Common myeloid progenitor, CD34-positive (primary cell): Measurements from ENCODE around the gene SLC41A1.

Experiments
- CTCF ChIA-PET: fragments of 350-600 bp; sonication (Branson Sonifier 250); formaldehyde crosslinking; loops from one replicate; lab custom pipeline; 2021; ENCODE audit warnings: antibody characterized with exemption; lab: Charles Lee
- POLR2A ChIA-PET: fragments of 350-600 bp; sonication (Branson Sonifier 250); formaldehyde crosslinking; loops from one replicate; lab custom pipeline; 2021; ENCODE audit warnings: antibody characterized with exemption; lab: Charles Lee
- DNase-seq, 3 donors: peaks; one replicate each; pipeline versions ENCODE4 v3.0.0 to v3.0.0-alpha.2; 2013
- H3K27ac ChIP-seq, 2 experiments: 1 replicate in 1 of 2; 2 replicates in 1 of 2; pipeline ENCODE4 v1.7.0; 2013; ENCODE audit warnings: inconsistent platforms in 2 of 2, low read length in 2 of 2, mild to moderate bottlenecking in 2 of 2, low read depth in 1 of 2, moderate library complexity in 1 of 2; ENCODE audit not compliant: severe bottlenecking in 2 of 2, insufficient read depth in 1 of 2, poor library complexity in 1 of 2
- H3K27me3 ChIP-seq, 5 experiments: replicated peaks in 2 of 5; 1 replicate in 3 of 5; 2 replicates in 2 of 5; pipeline versions ENCODE4 v1.6.1 to v1.7.0; 2013; ENCODE audit warnings: low read length in 4 of 5, mild to moderate bottlenecking in 2 of 5, moderate library complexity in 2 of 5, inconsistent platforms in 1 of 5; ENCODE audit not compliant: insufficient read depth in 5 of 5, control insufficient read depth in 4 of 5
- H3K36me3 ChIP-seq, 4 experiments: 1 replicate in 2 of 4; 2 replicates in 2 of 4; pipeline versions ENCODE4 v1.6.1 to v1.7.0; 2013; ENCODE audit warnings: low read length in 3 of 4, control low read depth in 1 of 4, mild to moderate bottlenecking in 1 of 4; ENCODE audit not compliant: control insufficient read depth in 4 of 4, insufficient read depth in 4 of 4
- H3K4me1 ChIP-seq, 4 experiments: 1 replicate in 3 of 4; 2 replicates in 1 of 4; pipeline versions ENCODE4 v1.6.1 to v1.7.1; 2013; ENCODE audit warnings: low read length in 3 of 4, mild to moderate bottlenecking in 3 of 4, control low read depth in 1 of 4, inconsistent platforms in 1 of 4, moderate library complexity in 1 of 4; ENCODE audit not compliant: control insufficient read depth in 4 of 4, insufficient read depth in 4 of 4; ENCODE audit errors: control extremely low read depth in 1 of 4
- H3K4me3 ChIP-seq, 7 experiments: 1 replicate in 4 of 7; 2 replicates in 3 of 7; pipeline versions ENCODE4 v1.5.1 to v1.7.0; 2013; ENCODE audit warnings: mild to moderate bottlenecking in 7 of 7, low read length in 6 of 7, moderate library complexity in 6 of 7, inconsistent platforms in 2 of 7, low read depth in 2 of 7, control low read depth in 1 of 7; ENCODE audit not compliant: insufficient read depth in 4 of 7, control insufficient read depth in 1 of 7; ENCODE audit errors: extremely low read depth in 1 of 7
- H3K9me3 ChIP-seq, 5 experiments: 1 replicate in 4 of 5; 2 replicates in 1 of 5; pipeline versions ENCODE4 v1.6.1 to v1.7.1; 2013; ENCODE audit warnings: low read length in 4 of 5, mild to moderate bottlenecking in 2 of 5, inconsistent platforms in 1 of 5, low read depth in 1 of 5, moderate library complexity in 1 of 5; ENCODE audit not compliant: control insufficient read depth in 4 of 5, insufficient read depth in 2 of 5; ENCODE audit errors: control extremely low read depth in 1 of 5
- WGBS: methylation state at CpG from one replicate; pipeline ENCODE4 v1.1.5; 2013; ENCODE audit not compliant: insufficient coverage; 5-methylcytosine and 5-hydroxymethylcytosine counted together

The SLC41A1 gene

GRCh38 chr1:205851993-205852392, 39.0 kb upstream of the SLC41A1 start:
- Histone ChIP-seq H3K27ac (no peak overlapping the region), H3K9me3 (peaks cover 0 to 16% (median 2%) of the 10 kb centered on the region in 5 experiments), H3K4me3 (no peak overlapping the region), H3K36me3 (no peaks in the 10 kb centered on the region), H3K4me1 (peaks cover 0 to 9% (median 3%) of the 10 kb centered on the region in 4 experiments), H3K27me3 (no peaks in the 10 kb centered on the region)
- POLR2A ChIA-PET: no interaction called here
- CTCF ChIA-PET: interaction anchor here (0.7 to 1.1 kb wide), 2 partner anchors 10 to 12 kb away, joined by 3 read pairs; no protein-coding TSS in a partner anchor
- DNase-seq: no peak
- WGBS: no CpG with 5 or more reads among the region's 4 CpGs

- no peaks in the 10 kb centered on the region for H3K36me3 ChIP-seq
- peak; percentile 92 to 94 (median 93) for DNase-seq
- peaks cover 0 to 9% (median 3%) of the 10 kb centered on the region in 4 experiments for H3K4me1 ChIP-seq
- peak within 1 kb of the TSS in 6 of 7 experiments; percentile 26 to 72 (median 58) for H3K4me3 ChIP-seq
- peak within 1 kb of the TSS in 1 of 2 experiments; percentile 23 for H3K27ac ChIP-seq
- no peaks in the 10 kb centered on the region for H3K27me3 ChIP-seq
- ChIA-PET POLR2A (interaction anchor here (0.7 kb wide), 1 partner anchor 10 kb away, joined by 3 read pairs; no protein-coding TSS in a partner anchor), CTCF (interaction anchor here (1.0 to 2.5 kb wide), 3 partner anchors 22 to 56 kb away, joined by 3 to 5 read pairs (median 3); no protein-coding TSS in a partner anchor)
- WGBS: 61% methylated on average over 33 of the region's 39 CpGs
- peaks cover 0 to 6% (median 0%) of the 10 kb centered on the region in 5 experiments for H3K9me3 ChIP-seq
Measured at GRCh38 chr1:205849619-205850355, 36.8 kb upstream of the SLC41A1 start, which contains the start of gene PM20D1. TSS of gene PM20D1 (minus strand) at chr1:205850132. CDS start at chr1:205850072, 60 bp downstream.

GRCh38 chr1:205843036-205843859, 30.2 kb upstream of the SLC41A1 start:
- H3K9me3 ChIP-seq: no peaks in the 10 kb centered on the region
- 93% methylated on average over 2 of the region's 3 CpGs for WGBS
- H3K27me3 ChIP-seq: no peaks in the 10 kb centered on the region
- ChIA-PET CTCF (interaction anchor here (1.6 kb wide), 1 partner anchor 64 kb away, joined by 5 read pairs; no protein-coding TSS in a partner anchor), POLR2A (no interaction called here)
- H3K4me3 ChIP-seq: no peak overlapping the region
- peaks cover 0 to 13% (median 12%) of the 10 kb centered on the region in 4 experiments for H3K4me1 ChIP-seq
- H3K36me3 ChIP-seq: no peaks in the 10 kb centered on the region
- no peak for DNase-seq
- H3K27ac ChIP-seq: no peak overlapping the region

GRCh38 chr1:205842229-205842628, 29.2 kb upstream of the SLC41A1 start:
- Histone ChIP-seq H3K4me1 (peaks cover 0 to 13% (median 12%) of the 10 kb centered on the region in 4 experiments), H3K27ac (no peak overlapping the region), H3K9me3 (no peaks in the 10 kb centered on the region), H3K27me3 (no peaks in the 10 kb centered on the region), H3K36me3 (no peaks in the 10 kb centered on the region), H3K4me3 (no peak overlapping the region)
- CTCF ChIA-PET: interaction anchor here (0.8 to 1.6 kb wide), 3 partner anchors 9 to 65 kb away, joined by 3 to 5 read pairs (median 3); no protein-coding TSS in a partner anchor
- POLR2A ChIA-PET: no interaction called here
- WGBS: 100% methylated on average over 2 of the region's 2 CpGs
- DNase-seq: no peak

- Histone ChIP-seq H3K9me3 (no peaks in the 10 kb centered on the region), H3K4me3 (no peak overlapping the region), H3K27me3 (no peaks in the 10 kb centered on the region), H3K27ac (no peak overlapping the region), H3K4me1 (peaks cover 0 to 13% (median 12%) of the 10 kb centered on the region in 4 experiments), H3K36me3 (no peaks in the 10 kb centered on the region)
- ChIA-PET CTCF (no interaction called here), POLR2A (interaction anchor here (1.0 kb wide), 1 partner anchor 9 kb away, joined by 3 read pairs; the partner anchor contains the start of gene PM20D1)
- 68% methylated on average over 3 of the region's 4 CpGs for WGBS
- peak in 2 of 3 donors; percentile 58 to 68 for DNase-seq
Measured at GRCh38 chr1:205840146-205840923, 27.3 kb upstream of the SLC41A1 start.

GRCh38 chr1:205837382-205837970, 24.5 kb upstream of the SLC41A1 start:
- no peaks in the 10 kb centered on the region for H3K27me3 ChIP-seq
- DNase-seq: no peak
- 99% methylated on average over 7 of the region's 7 CpGs for WGBS
- H3K4me3 ChIP-seq: no peak overlapping the region
- POLR2A ChIA-PET: no interaction called here
- H3K36me3 ChIP-seq: no peaks in the 10 kb centered on the region
- CTCF ChIA-PET: no interaction called here
- peaks cover 0 to 13% (median 12%) of the 10 kb centered on the region in 4 experiments for H3K4me1 ChIP-seq
- no peak overlapping the region for H3K27ac ChIP-seq
- no peaks in the 10 kb centered on the region for H3K9me3 ChIP-seq
